CD4-positive, alpha-beta T cell treated with Interleukin-4 for 4 hours (primary cell): ENCODE data around the gene OR52B6.
"Not testable (repeated sequence)": the region's sequence is repeated elsewhere in the genome, so short reads cannot be mapped to it uniquely, and the experiment has no call there.

Source experiments
- DNase-seq: peaks from one replicate; pipeline ENCODE4 v3.0.0-alpha.2; 2020

OR52B6 gene

GRCh38 chr11:5597953-5598352, 17.3 kb downstream of the OR52B6 start:
- no peak for DNase-seq

- peak; percentile 57 for DNase-seq
These were observed 19.7 kb downstream of the OR52B6 start for GRCh38 chr11:5600374-5600851.

GRCh38 chr11:5602791-5603190, 22.1 kb downstream of the OR52B6 start:
- DNase-seq = not testable (repeated sequence)

- DNase-seq = no peak
These were observed 22.6 kb downstream of the OR52B6 start for GRCh38 chr11:5603326-5603725.

- no peak for DNase-seq
These were observed 24.2 kb downstream of the OR52B6 start for GRCh38 chr11:5604896-5605295.

GRCh38 chr11:5605849-5606248, 25.2 kb downstream of the OR52B6 start:
- DNase-seq = no peak

GRCh38 chr11:5608808-5609207, 28.1 kb downstream of the OR52B6 start:
- no peak for DNase-seq

- no peak for DNase-seq
These were observed 29.8 kb downstream of the OR52B6 start for GRCh38 chr11:5610446-5610845.

GRCh38 chr11:5611627-5612026, 30.9 kb downstream of the OR52B6 start:
- DNase-seq = no peak

- no peak for DNase-seq
These were observed 38.1 kb downstream of the OR52B6 start for GRCh38 chr11:5618807-5619206.

- DNase-seq = no peak
These were observed 40.2 kb downstream of the OR52B6 start for GRCh38 chr11:5620651-5621521.

GRCh38 chr11:5621580-5621979, 40.9 kb downstream of the OR52B6 start:
- DNase-seq = no peak

GRCh38 chr11:5622802-5623201, 42.1 kb downstream of the OR52B6 start:
- DNase-seq = no peak

- peak; percentile 81 for DNase-seq
These were observed 44.0 kb downstream of the OR52B6 start, which contains the start of gene TRIM34 for GRCh38 chr11:5624489-5625279. Gene TRIM34 (plus strand): TSS chr11:5625001. CDS start chr11:5632332, 7,331 bp downstream.

GRCh38 chr11:5625281-5625680, 44.6 kb downstream of the OR52B6 start:
- no peak for DNase-seq

GRCh38 chr11:5626196-5626595, 45.5 kb downstream of the OR52B6 start:
- DNase-seq = no peak

- no peak for DNase-seq
These were observed 50.7 kb downstream of the OR52B6 start for GRCh38 chr11:5631417-5631816.
